Testis (tissue), 3 donors: ENCODE results near the gene SBNO2. TPM values are rescaled to one million over a fixed set of nuclear protein-coding genes. Genes with fewer than 3 reads are reported as not detected.
A peak's percentile ranks its signal among the peaks of the same experiment; 100 is the strongest.

Experiments
- DNase-seq: peaks from one replicate; pipeline ENCODE4 v3.0.0-alpha.2; 2019
- H3K27ac ChIP-seq, 2 donors: fragments of 200-600 bp; sonication (generic); one replicate each; pipeline ENCODE4 v1.5.1; 2019
- H3K27me3 ChIP-seq: fragments of 200-600 bp; sonication (generic); one replicate; pipeline ENCODE4 v1.5.1; 2019
- H3K36me3 ChIP-seq: fragments of 200-600 bp; sonication (generic); one replicate; pipeline ENCODE4 v1.5.1; 2017; ENCODE audit warnings: low read depth; ENCODE audit errors: missing control alignments
- H3K4me1 ChIP-seq: fragments of 200-600 bp; sonication (generic); one replicate; pipeline ENCODE4 v1.5.1; 2019
- H3K4me3 ChIP-seq, 2 donors: fragments of 200-600 bp; sonication (generic); one replicate each; pipeline ENCODE4 v1.5.1; 2017 to 2019
- H3K9me3 ChIP-seq: fragments of 200-600 bp; sonication (generic); one replicate; pipeline ENCODE4 v1.5.1; 2017
- CTCF ChIP-seq, 3 experiments: fragments of 450-650 bp in 2 of 3; fragments of 200-600 bp in 1 of 3; sonication (generic) in 1 of 3; IDR thresholded peaks; one replicate each; pipeline ENCODE4 v1.5.1; 2016 to 2019; ENCODE audit warnings: antibody characterized with exemption in 3 of 3, mild to moderate bottlenecking in 2 of 3, moderate library complexity in 1 of 3
- POLR2A ChIP-seq: fragments of 450-650 bp; IDR thresholded peaks from one replicate; pipeline ENCODE4 v1.6.1; 2017; ENCODE audit warnings: antibody characterized with exemption, mild to moderate bottlenecking, moderate library complexity
- WGBS, 2 donors: methylation state at CpG; one replicate each; pipeline ENCODE4 v1.1.5; 2018; 5-methylcytosine and 5-hydroxymethylcytosine counted together
- intact Hi-C: fragments of 100-400 bp; cut with DNase I; formaldehyde crosslinking; loops from one replicate; pipeline ENCODE4 v1.15.1; 2023; ENCODE audit warnings: low total_unique reads
- polyA plus RNA-seq: library from polyadenylated mRNA; stranded (reverse); fragments of 350-450 nt; fragmentation: Illumina TruSeq; extraction: RNeasy Lipid Tissue Mini Kit (QIAGEN cat#74804); gene quantifications from one replicate; pipeline ENCODE4 v1.2.3, GENCODE V29; 2014; ENCODE audit warnings: low read depth, low replicate concordance; ENCODE audit not compliant: insufficient read depth
- total RNA-seq, 2 donors: library from RNA; depleted of rRNA; stranded (reverse); fragments of >200 nt; gene quantifications; one replicate each; pipeline ENCODE4 v1.2.3, GENCODE V29; 2016

The SBNO2 gene
- total and polyA plus RNA-seq, 3 donors from 2014 or later, result 34.3 to 65.0 (median 58.9) TPM

- no peak for TF ChIP-seq CTCF (IDR thresholded peaks at IDR 0.05)
- no peak for TF ChIP-seq POLR2A
- no peak for DNase-seq
- no peak overlapping the region for H3K27ac ChIP-seq
Measured at GRCh38 chr19:1065606-1066109, 108.4 kb downstream of the SBNO2 start.

GRCh38 chr19:1064661-1065605, 109.1 kb downstream of the SBNO2 start:
- H3K36me3 ChIP-seq, result no peaks in the 10 kb centered on the region
- H3K4me3 ChIP-seq, result no peak overlapping the region
- no peak for TF ChIP-seq POLR2A
- TF ChIP-seq CTCF (IDR thresholded peaks at IDR 0.05), result peak; percentile 60 to 83 (median 68)
- H3K9me3 ChIP-seq, result no peaks in the 10 kb centered on the region
- H3K27ac ChIP-seq, result no peak overlapping the region
- WGBS, 2 donors, result 7 to 9% methylated on average over 25 to 60 of the region's 60 CpGs
- H3K4me1 ChIP-seq, result peaks cover 4% of the 10 kb centered on the region
- no peaks in the 10 kb centered on the region for H3K27me3 ChIP-seq
- peak; percentile 61 for DNase-seq
- intact Hi-C loops, result no loop called here

More at GRCh38 chr19:1065606-1066109, 108.4 kb downstream of the SBNO2 start:
- intact Hi-C loops, result no loop called here
- no peaks in the 10 kb centered on the region for H3K9me3 ChIP-seq
- peaks cover 2% of the 10 kb centered on the region for H3K27me3 ChIP-seq
- H3K4me1 ChIP-seq, result peaks cover 4% of the 10 kb centered on the region
- WGBS, 2 donors, result 67% methylated on average over 17 of the region's 17 CpGs; no CpG with 5 or more reads in 1 of the 2 donors
- H3K4me3 ChIP-seq, result no peak overlapping the region
- H3K36me3 ChIP-seq, result no peaks in the 10 kb centered on the region

- no peak for DNase-seq
- Histone ChIP-seq H3K4me1 (peaks cover 4% of the 10 kb centered on the region), H3K4me3 (no peak overlapping the region), H3K36me3 (no peaks in the 10 kb centered on the region), H3K9me3 (no peaks in the 10 kb centered on the region), H3K27ac (no peak overlapping the region), H3K27me3 (no peaks in the 10 kb centered on the region)
- 37 to 73% methylated on average over 28 to 37 of the region's 37 CpGs for whole genome bisulfite sequencing, 2 donors
- intact Hi-C loops, result no loop called here
- no peak for TF ChIP-seq POLR2A
- no peak for TF ChIP-seq CTCF (IDR thresholded peaks at IDR 0.05)
Measured at GRCh38 chr19:1063909-1064660, 110.0 kb downstream of the SBNO2 start.

GRCh38 chr19:1063030-1063908, 110.8 kb downstream of the SBNO2 start:
- no peak overlapping the region for H3K27ac ChIP-seq
- H3K9me3 ChIP-seq, result no peaks in the 10 kb centered on the region
- 57 to 69% methylated on average over 19 to 34 of the region's 37 CpGs for WGBS, 2 donors
- H3K4me3 ChIP-seq, result no peak overlapping the region
- DNase-seq, result peak; percentile 72
- intact Hi-C loops, result no loop called here
- TF ChIP-seq CTCF (IDR thresholded peaks at IDR 0.05) (no peak), POLR2A (no peak)
- H3K4me1 ChIP-seq, result peaks cover 4% of the 10 kb centered on the region
- no peaks in the 10 kb centered on the region for H3K36me3 ChIP-seq
- no peaks in the 10 kb centered on the region for H3K27me3 ChIP-seq
